A549 treated with ZK216348 at 1 μM for 4 hours (cell line): ENCODE data around the gene SPATA19. TPM values are rescaled to one million over a fixed set of nuclear protein-coding genes. Genes with fewer than 3 reads are reported as not detected.

ENCODE experiments used
- total RNA-seq: library from RNA; stranded (reverse); fragments of 200-300 nt; extraction: Qiagen RNA extraction; gene quantifications from 5 replicates; pipeline ENCODE4 v1.2.3, GENCODE V29; 2022; ENCODE audit warnings: low read depth

The SPATA19 gene
- not detected in 5 replicates for total RNA-seq

DNA sequence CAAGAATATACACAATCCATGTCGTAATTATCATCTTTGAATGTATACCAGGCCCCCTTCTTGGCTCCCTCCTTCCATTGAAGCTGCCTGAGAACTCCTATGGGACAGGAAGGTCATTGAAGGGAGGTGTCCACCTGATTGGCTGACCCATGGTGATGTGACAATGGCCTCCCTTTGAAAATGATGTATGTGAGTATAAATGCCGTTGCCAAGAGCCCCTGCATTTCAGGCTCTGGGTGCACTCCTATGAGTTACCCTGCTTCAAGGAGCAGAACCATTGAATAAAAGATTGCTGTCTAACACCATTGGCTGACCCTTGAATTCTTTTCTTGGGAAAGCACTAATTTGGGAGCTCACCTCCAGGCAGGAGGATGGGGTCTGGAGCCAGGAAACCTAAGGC is at the start of gene SPATA19:
SPATA19 (minus strand) TSS at position 101 of the 400 bp plus-strand sequence; CDS start at position 34, 67 bp downstream.

Other genes with a start within 250 kb of the SPATA19 start
- gene IGSF9B, start 111.5 kb upstream of the SPATA19 start, total RNA-seq, result 0.55 to 2.3 TPM (median 2.0 TPM) in 5 replicates
- gene JAM3, start 223.6 kb upstream of the SPATA19 start, total RNA-seq, result 3.9 to 4.4 TPM (median 4.4 TPM) in 5 replicates